WTC11 (cell line): ENCODE measurements around the gene EYS. TPM values are rescaled to one million over a fixed set of nuclear protein-coding genes. Genes with fewer than 3 reads are reported as not detected.

ENCODE experiments used
- ATAC-seq: fragments of 200-7000 bp; cut with Tn5 transposase; 2 replicates; pipeline ENCODE4 v1.10.0; 2021; ENCODE audit warnings: mild to moderate bottlenecking, moderate library complexity
- CTCF ChIA-PET: fragments of 300-600 bp; sonication (Branson Sonifier 250); formaldehyde crosslinking; loops from one replicate; lab custom pipeline; 2021; ENCODE audit warnings: antibody characterized with exemption; lab: Charles Lee
- POLR2A ChIA-PET: fragments of 350-600 bp; sonication (Branson Sonifier 250); formaldehyde crosslinking; loops from one replicate; lab custom pipeline; 2021; ENCODE audit warnings: antibody characterized with exemption; lab: Charles Lee
- DNase-seq: peaks from one replicate; pipeline ENCODE4 v3.0.0; 2021; ENCODE audit warnings: low spot score
- H3K27ac Mint-ChIP-seq: 2 replicates; pipeline ENCODE4 v1.8.0; 2021; ENCODE audit warnings: mixed read lengths
- H3K27me3 Mint-ChIP-seq: 2 replicates; pipeline ENCODE4 v1.8.0; 2021; ENCODE audit warnings: low read depth, mild to moderate bottlenecking, moderate library complexity, mixed read lengths
- H3K36me3 Mint-ChIP-seq: 2 replicates; pipeline ENCODE4 v1.8.0; 2021; ENCODE audit warnings: mixed read lengths
- H3K4me1 Mint-ChIP-seq: 2 replicates; pipeline ENCODE4 v1.8.0; 2022; ENCODE audit warnings: mixed read lengths
- H3K4me3 Mint-ChIP-seq: 2 replicates; pipeline ENCODE4 v1.8.0; 2021; ENCODE audit warnings: mild to moderate bottlenecking, moderate library complexity, mixed read lengths
- H3K9me3 Mint-ChIP-seq: 2 replicates; pipeline ENCODE4 v1.8.0; 2021; ENCODE audit warnings: mixed read lengths
- CREB1 ChIP-seq: sonication (generic); formaldehyde crosslinking; IDR thresholded peaks from 2 replicates; pipeline ENCODE4 v1.8.0; 2023; ENCODE audit warnings: mild to moderate bottlenecking, missing genetic modification reagents
- ESRRA ChIP-seq: sonication (generic); formaldehyde crosslinking; IDR thresholded peaks from 2 replicates; pipeline ENCODE4 v1.8.1; 2022; ENCODE audit warnings: mild to moderate bottlenecking, missing genetic modification reagents, borderline replicate concordance
- GRHL2 ChIP-seq: fragments of 250-450 bp; sonication (Bioruptor Pico); IDR thresholded peaks from 2 replicates; pipeline ENCODE4 v1.8.0; 2022; ENCODE audit warnings: mild to moderate bottlenecking, moderate library complexity; ENCODE audit not compliant: insufficient replicate concordance, severe bottlenecking
- HMGXB4 ChIP-seq: sonication (generic); formaldehyde crosslinking; IDR thresholded peaks from 2 replicates; pipeline ENCODE4 v1.8.1; 2023; ENCODE audit warnings: mild to moderate bottlenecking, moderate library complexity, missing genetic modification reagents
- NFATC4 ChIP-seq: fragments of 250-450 bp; sonication (Bioruptor Pico); IDR thresholded peaks from 2 replicates; pipeline ENCODE4 v1.9.0; 2021; ENCODE audit warnings: mild to moderate bottlenecking
- NR2C2 ChIP-seq: sonication (generic); formaldehyde crosslinking; IDR thresholded peaks from 2 replicates; pipeline ENCODE4 v1.8.0; 2022; ENCODE audit warnings: mild to moderate bottlenecking, missing genetic modification reagents
- RORB ChIP-seq: fragments of 250-450 bp; sonication (Bioruptor Pico); IDR thresholded peaks from 2 replicates; pipeline ENCODE4 v1.9.0; 2021; ENCODE audit warnings: mild to moderate bottlenecking
- SMAD4 ChIP-seq: sonication (generic); formaldehyde crosslinking; IDR thresholded peaks from 2 replicates; pipeline ENCODE4 v1.8.0; 2022; ENCODE audit warnings: mild to moderate bottlenecking, missing genetic modification reagents
- TCF7 ChIP-seq: sonication (generic); formaldehyde crosslinking; IDR thresholded peaks from 2 replicates; pipeline ENCODE4 v1.8.0; 2022; ENCODE audit warnings: mild to moderate bottlenecking, low read depth, missing genetic modification reagents, moderate library complexity
- TEAD1 ChIP-seq: sonication (generic); formaldehyde crosslinking; IDR thresholded peaks from 2 replicates; pipeline ENCODE4 v1.8.0; 2022; ENCODE audit warnings: mild to moderate bottlenecking, missing genetic modification reagents
- TEAD4 ChIP-seq: sonication (generic); formaldehyde crosslinking; IDR thresholded peaks from 2 replicates; pipeline ENCODE4 v1.8.0; 2022; ENCODE audit warnings: mild to moderate bottlenecking, missing genetic modification reagents
- TP53 ChIP-seq: sonication (generic); formaldehyde crosslinking; IDR thresholded peaks from 2 replicates; pipeline ENCODE4 v1.8.1; 2023; ENCODE audit warnings: mild to moderate bottlenecking, missing genetic modification reagents
- ZNF219 ChIP-seq: sonication (generic); formaldehyde crosslinking; IDR thresholded peaks from 2 replicates; pipeline ENCODE4 v1.8.0; 2023; ENCODE audit warnings: missing genetic modification reagents, mild to moderate bottlenecking, borderline replicate concordance
- ZNF263 ChIP-seq: sonication (generic); formaldehyde crosslinking; IDR thresholded peaks from 2 replicates; pipeline ENCODE4 v1.8.1; 2022; ENCODE audit warnings: low read depth, mild to moderate bottlenecking, moderate library complexity, missing genetic modification reagents
- ZNF416 ChIP-seq: fragments of 250-450 bp; sonication (Bioruptor Pico); IDR thresholded peaks from 2 replicates; pipeline ENCODE4 v1.9.0; 2021; ENCODE audit warnings: mild to moderate bottlenecking, inconsistent platforms
- ZNF671 ChIP-seq: fragments of 250-450 bp; sonication (Bioruptor Pico); IDR thresholded peaks from 2 replicates; pipeline ENCODE4 v1.8.0; 2021; ENCODE audit warnings: mild to moderate bottlenecking
- total RNA-seq: library from RNA; stranded (reverse); gene quantifications from 3 replicates; pipeline ENCODE4 v1.2.3, GENCODE V29; 2021
- TF ChIP-seq, protein P1 (sequence below): sonication (generic); formaldehyde crosslinking; IDR thresholded peaks from 2 replicates; pipeline ENCODE4 v1.8.1; 2022; ENCODE audit warnings: low read depth, missing genetic modification reagents, borderline replicate concordance
- TF ChIP-seq, protein P2 (sequence below): fragments of 200-600 bp; IDR thresholded peaks from 2 replicates; pipeline ENCODE4 v1.8.0; 2022; ENCODE audit warnings: antibody characterized with exemption
- TF ChIP-seq, protein P3 (sequence below): sonication (generic); formaldehyde crosslinking; conservative IDR thresholded peaks from 2 replicates; pipeline ENCODE4 v1.8.1; 2022; ENCODE audit warnings: mild to moderate bottlenecking, missing genetic modification reagents
- TF ChIP-seq, protein P4 (sequence below): sonication (generic); formaldehyde crosslinking; IDR thresholded peaks from 2 replicates; pipeline ENCODE4 v1.8.0; 2023; ENCODE audit warnings: missing genetic modification reagents, mild to moderate bottlenecking, borderline replicate concordance
- TF ChIP-seq, protein P5 (sequence below): sonication (generic); formaldehyde crosslinking; IDR thresholded peaks from 2 replicates; pipeline ENCODE4 v1.8.0; 2023; ENCODE audit warnings: missing genetic modification reagents

EYS gene
- total RNA-seq, 1 experiment from 2014 or later = not detected

- TF ChIP-seq, protein P1, sequence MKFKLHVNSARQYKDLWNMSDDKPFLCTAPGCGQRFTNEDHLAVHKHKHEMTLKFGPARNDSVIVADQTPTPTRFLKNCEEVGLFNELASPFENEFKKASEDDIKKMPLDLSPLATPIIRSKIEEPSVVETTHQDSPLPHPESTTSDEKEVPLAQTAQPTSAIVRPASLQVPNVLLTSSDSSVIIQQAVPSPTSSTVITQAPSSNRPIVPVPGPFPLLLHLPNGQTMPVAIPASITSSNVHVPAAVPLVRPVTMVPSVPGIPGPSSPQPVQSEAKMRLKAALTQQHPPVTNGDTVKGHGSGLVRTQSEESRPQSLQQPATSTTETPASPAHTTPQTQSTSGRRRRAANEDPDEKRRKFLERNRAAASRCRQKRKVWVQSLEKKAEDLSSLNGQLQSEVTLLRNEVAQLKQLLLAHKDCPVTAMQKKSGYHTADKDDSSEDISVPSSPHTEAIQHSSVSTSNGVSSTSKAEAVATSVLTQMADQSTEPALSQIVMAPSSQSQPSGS = no peak
- TF ChIP-seq TEAD4 = no peak
- no peak for TF ChIP-seq ESRRA
- TF ChIP-seq GRHL2 (CRISPR knock-in tag) = no peak
- TF ChIP-seq, protein P2, sequence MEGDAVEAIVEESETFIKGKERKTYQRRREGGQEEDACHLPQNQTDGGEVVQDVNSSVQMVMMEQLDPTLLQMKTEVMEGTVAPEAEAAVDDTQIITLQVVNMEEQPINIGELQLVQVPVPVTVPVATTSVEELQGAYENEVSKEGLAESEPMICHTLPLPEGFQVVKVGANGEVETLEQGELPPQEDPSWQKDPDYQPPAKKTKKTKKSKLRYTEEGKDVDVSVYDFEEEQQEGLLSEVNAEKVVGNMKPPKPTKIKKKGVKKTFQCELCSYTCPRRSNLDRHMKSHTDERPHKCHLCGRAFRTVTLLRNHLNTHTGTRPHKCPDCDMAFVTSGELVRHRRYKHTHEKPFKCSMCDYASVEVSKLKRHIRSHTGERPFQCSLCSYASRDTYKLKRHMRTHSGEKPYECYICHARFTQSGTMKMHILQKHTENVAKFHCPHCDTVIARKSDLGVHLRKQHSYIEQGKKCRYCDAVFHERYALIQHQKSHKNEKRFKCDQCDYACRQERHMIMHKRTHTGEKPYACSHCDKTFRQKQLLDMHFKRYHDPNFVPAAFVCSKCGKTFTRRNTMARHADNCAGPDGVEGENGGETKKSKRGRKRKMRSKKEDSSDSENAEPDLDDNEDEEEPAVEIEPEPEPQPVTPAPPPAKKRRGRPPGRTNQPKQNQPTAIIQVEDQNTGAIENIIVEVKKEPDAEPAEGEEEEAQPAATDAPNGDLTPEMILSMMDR = no peak
- TF ChIP-seq, protein P3, sequence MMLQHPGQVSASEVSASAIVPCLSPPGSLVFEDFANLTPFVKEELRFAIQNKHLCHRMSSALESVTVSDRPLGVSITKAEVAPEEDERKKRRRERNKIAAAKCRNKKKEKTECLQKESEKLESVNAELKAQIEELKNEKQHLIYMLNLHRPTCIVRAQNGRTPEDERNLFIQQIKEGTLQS (CRISPR knock-in tag) = no peak
- TF ChIP-seq TCF7 = no peak
- TF ChIP-seq RORB = no peak
Measured at GRCh38 chr6:64266351-64266821, 1440.6 kb downstream of the EYS start (continued).

DNA sequence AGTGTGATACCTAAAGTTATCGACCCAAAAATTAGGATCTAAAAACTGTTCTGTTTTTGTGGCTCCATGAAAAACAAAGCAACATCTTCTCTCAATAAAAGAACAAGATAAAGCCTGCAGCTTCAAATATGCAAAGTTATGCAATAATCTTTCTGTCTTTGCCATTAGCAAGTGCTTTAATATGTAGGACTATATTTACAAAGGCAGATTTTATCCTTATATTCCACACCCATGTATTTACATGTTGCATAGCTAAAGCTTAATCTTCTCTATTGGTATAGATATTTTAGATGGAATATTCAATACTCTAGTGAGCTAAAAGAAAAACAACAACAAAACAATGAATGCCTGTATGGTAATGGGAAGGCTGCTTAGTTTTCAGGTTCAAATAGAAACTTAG is 1443.2 kb downstream of the EYS start:
- POLR2A ChIA-PET = no interaction called here
- ATAC-seq = no peak

More for the DNA sequence above, 1443.2 kb downstream of the EYS start:
- Mint-ChIP-seq H3K4me1 (peaks cover 32% of the 10 kb centered on the region), H3K36me3 (peaks cover 11% of the 10 kb centered on the region), H3K4me3 (no peak overlapping the region)
- TF ChIP-seq CREB1 (CRISPR knock-in tag) = no peak
- TF ChIP-seq, protein P4, sequence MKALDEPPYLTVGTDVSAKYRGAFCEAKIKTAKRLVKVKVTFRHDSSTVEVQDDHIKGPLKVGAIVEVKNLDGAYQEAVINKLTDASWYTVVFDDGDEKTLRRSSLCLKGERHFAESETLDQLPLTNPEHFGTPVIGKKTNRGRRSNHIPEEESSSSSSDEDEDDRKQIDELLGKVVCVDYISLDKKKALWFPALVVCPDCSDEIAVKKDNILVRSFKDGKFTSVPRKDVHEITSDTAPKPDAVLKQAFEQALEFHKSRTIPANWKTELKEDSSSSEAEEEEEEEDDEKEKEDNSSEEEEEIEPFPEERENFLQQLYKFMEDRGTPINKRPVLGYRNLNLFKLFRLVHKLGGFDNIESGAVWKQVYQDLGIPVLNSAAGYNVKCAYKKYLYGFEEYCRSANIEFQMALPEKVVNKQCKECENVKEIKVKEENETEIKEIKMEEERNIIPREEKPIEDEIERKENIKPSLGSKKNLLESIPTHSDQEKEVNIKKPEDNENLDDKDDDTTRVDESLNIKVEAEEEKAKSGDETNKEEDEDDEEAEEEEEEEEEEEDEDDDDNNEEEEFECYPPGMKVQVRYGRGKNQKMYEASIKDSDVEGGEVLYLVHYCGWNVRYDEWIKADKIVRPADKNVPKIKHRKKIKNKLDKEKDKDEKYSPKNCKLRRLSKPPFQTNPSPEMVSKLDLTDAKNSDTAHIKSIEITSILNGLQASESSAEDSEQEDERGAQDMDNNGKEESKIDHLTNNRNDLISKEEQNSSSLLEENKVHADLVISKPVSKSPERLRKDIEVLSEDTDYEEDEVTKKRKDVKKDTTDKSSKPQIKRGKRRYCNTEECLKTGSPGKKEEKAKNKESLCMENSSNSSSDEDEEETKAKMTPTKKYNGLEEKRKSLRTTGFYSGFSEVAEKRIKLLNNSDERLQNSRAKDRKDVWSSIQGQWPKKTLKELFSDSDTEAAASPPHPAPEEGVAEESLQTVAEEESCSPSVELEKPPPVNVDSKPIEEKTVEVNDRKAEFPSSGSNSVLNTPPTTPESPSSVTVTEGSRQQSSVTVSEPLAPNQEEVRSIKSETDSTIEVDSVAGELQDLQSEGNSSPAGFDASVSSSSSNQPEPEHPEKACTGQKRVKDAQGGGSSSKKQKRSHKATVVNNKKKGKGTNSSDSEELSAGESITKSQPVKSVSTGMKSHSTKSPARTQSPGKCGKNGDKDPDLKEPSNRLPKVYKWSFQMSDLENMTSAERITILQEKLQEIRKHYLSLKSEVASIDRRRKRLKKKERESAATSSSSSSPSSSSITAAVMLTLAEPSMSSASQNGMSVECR = no peak
- no peak for TF ChIP-seq ESRRA
- TF ChIP-seq, protein P1 = no peak
- TF ChIP-seq TCF7 = no peak
- TF ChIP-seq RORB = no peak
- no peak for TF ChIP-seq ZNF219 (CRISPR knock-in tag)
- TF ChIP-seq ZNF416 (CRISPR knock-in tag) = no peak
- TF ChIP-seq ZNF671 (CRISPR knock-in tag) = no peak
- no peak for TF ChIP-seq HMGXB4 (CRISPR knock-in tag)
- no peak for TF ChIP-seq SMAD4
- no peak for TF ChIP-seq ZNF263
- TF ChIP-seq, protein P5, sequence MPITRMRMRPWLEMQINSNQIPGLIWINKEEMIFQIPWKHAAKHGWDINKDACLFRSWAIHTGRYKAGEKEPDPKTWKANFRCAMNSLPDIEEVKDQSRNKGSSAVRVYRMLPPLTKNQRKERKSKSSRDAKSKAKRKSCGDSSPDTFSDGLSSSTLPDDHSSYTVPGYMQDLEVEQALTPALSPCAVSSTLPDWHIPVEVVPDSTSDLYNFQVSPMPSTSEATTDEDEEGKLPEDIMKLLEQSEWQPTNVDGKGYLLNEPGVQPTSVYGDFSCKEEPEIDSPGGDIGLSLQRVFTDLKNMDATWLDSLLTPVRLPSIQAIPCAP = no peak
- TF ChIP-seq TP53 (CRISPR knock-in tag) = no peak
- no peak for TF ChIP-seq TEAD1
- no peak for TF ChIP-seq NFATC4 (CRISPR knock-in tag)
- no peak for TF ChIP-seq NR2C2 (CRISPR knock-in tag)
- TF ChIP-seq, all 79 proteins: peak for 0
- Mint-ChIP-seq H3K27ac (no peak overlapping the region), H3K27me3 (no peaks in the 10 kb centered on the region; the same call in 1 of the 2 replicates), H3K9me3 (peaks cover 26% of the 10 kb centered on the region)
- DNase-seq = no peak
- CTCF ChIA-PET = no interaction called here
